ENCODE results near the gene CLRN1. TPM values are rescaled to one million over a fixed set of nuclear protein-coding genes. Genes with fewer than 3 reads are reported as not detected.

The CLRN1 gene
- total RNA-seq, 1 donor from 2014 or later = not detected

GRCh38 chr3:150985711-150986110 lies 13.2 kb upstream of the CLRN1 start:
- no peak for ATAC-seq (ENCODE audit: poor library complexity)
- intact Hi-C loops (cut with DNase I) = no loop called here
- DNase-seq = no peak

GRCh38 chr3:150984066-150984465 lies 11.5 kb upstream of the CLRN1 start:
- intact Hi-C loops (cut with DNase I) = no loop called here
- DNase-seq = no peak
- ATAC-seq (ENCODE audit: poor library complexity) = no peak

- no peak for DNase-seq
- no peak for ATAC-seq (ENCODE audit: poor library complexity)
- intact Hi-C loops (cut with DNase I) = no loop called here
These were observed 6.1 kb upstream of the CLRN1 start for GRCh38 chr3:150978566-150979148.

- DNase-seq = no peak
- intact Hi-C loops (cut with DNase I) = no loop called here
- no peak for ATAC-seq (ENCODE audit: poor library complexity)
These were observed 3.5 kb upstream of the CLRN1 start for GRCh38 chr3:150975992-150976368.

- DNase-seq = no peak
- no peak for ATAC-seq (ENCODE audit: poor library complexity)
- intact Hi-C loops (cut with DNase I) = no loop called here
These were observed 2.8 kb upstream of the CLRN1 start for GRCh38 chr3:150975086-150975991.

- DNase-seq (no peak), ATAC-seq (ENCODE audit: poor library complexity) (no peak)
- intact Hi-C loops (cut with DNase I) = no loop called here
These were observed 1.7 kb downstream of the CLRN1 start for GRCh38 chr3:150970665-150971324.

- ATAC-seq (ENCODE audit: poor library complexity) (no peak), DNase-seq (no peak)
- intact Hi-C loops (cut with DNase I) = no loop called here
These were observed 4.0 kb downstream of the CLRN1 start for GRCh38 chr3:150968341-150969035.

GRCh38 chr3:150965436-150965835 lies 7.1 kb downstream of the CLRN1 start:
- ATAC-seq (ENCODE audit: poor library complexity) (no peak), DNase-seq (no peak)
- intact Hi-C loops (cut with DNase I) = no loop called here

- ATAC-seq (ENCODE audit: poor library complexity) = no peak
- intact Hi-C loops (cut with DNase I) = no loop called here
- DNase-seq = no peak
These were observed 10.6 kb downstream of the CLRN1 start for GRCh38 chr3:150961949-150962348.

- intact Hi-C loops (cut with DNase I) = no loop called here
- ATAC-seq (ENCODE audit: poor library complexity) = no peak
- no peak for DNase-seq
These were observed 11.5 kb downstream of the CLRN1 start for GRCh38 chr3:150960708-150961684.

GRCh38 chr3:150958683-150959082 lies 13.8 kb downstream of the CLRN1 start:
- ATAC-seq (ENCODE audit: poor library complexity) = no peak
- intact Hi-C loops (cut with DNase I) = no loop called here
- no peak for DNase-seq

- intact Hi-C loops (cut with DNase I) = no loop called here
- no peak for DNase-seq
- no peak for ATAC-seq (ENCODE audit: poor library complexity)
These were observed 16.2 kb downstream of the CLRN1 start for GRCh38 chr3:150956376-150956775.

GRCh38 chr3:150951923-150952322 lies 20.6 kb downstream of the CLRN1 start:
- no peak for DNase-seq
- intact Hi-C loops (cut with DNase I) = no loop called here
- ATAC-seq (ENCODE audit: poor library complexity) = no peak

- ATAC-seq (ENCODE audit: poor library complexity) = no peak
- no peak for DNase-seq
- intact Hi-C loops (cut with DNase I) = no loop called here
These were observed 27.1 kb downstream of the CLRN1 start for GRCh38 chr3:150945226-150946032.

- intact Hi-C loops (cut with DNase I) = no loop called here
- no peak for DNase-seq
- no peak for ATAC-seq (ENCODE audit: poor library complexity)
These were observed 30.3 kb downstream of the CLRN1 start for GRCh38 chr3:150942221-150942620.

GRCh38 chr3:150936693-150937092 lies 35.8 kb downstream of the CLRN1 start:
- intact Hi-C loops (cut with DNase I) = no loop called here
- ATAC-seq (ENCODE audit: poor library complexity) = no peak

GRCh38 chr3:150933473-150933995 lies 39.0 kb downstream of the CLRN1 start:
- ATAC-seq (ENCODE audit: poor library complexity) = no peak
- DNase-seq = no peak
- intact Hi-C loops (cut with DNase I) = no loop called here

More at GRCh38 chr3:150936693-150937092, 35.8 kb downstream of the CLRN1 start:
- no peak for DNase-seq
